Measurements from ENCODE around the gene RPL18.
A peak's percentile ranks its signal among the peaks of the same experiment; 100 is the strongest.
"Not testable (repeated sequence)": the region's sequence is repeated elsewhere in the genome, so short reads cannot be mapped to it uniquely, and the experiment has no call there.

RPL18 gene

DNA sequence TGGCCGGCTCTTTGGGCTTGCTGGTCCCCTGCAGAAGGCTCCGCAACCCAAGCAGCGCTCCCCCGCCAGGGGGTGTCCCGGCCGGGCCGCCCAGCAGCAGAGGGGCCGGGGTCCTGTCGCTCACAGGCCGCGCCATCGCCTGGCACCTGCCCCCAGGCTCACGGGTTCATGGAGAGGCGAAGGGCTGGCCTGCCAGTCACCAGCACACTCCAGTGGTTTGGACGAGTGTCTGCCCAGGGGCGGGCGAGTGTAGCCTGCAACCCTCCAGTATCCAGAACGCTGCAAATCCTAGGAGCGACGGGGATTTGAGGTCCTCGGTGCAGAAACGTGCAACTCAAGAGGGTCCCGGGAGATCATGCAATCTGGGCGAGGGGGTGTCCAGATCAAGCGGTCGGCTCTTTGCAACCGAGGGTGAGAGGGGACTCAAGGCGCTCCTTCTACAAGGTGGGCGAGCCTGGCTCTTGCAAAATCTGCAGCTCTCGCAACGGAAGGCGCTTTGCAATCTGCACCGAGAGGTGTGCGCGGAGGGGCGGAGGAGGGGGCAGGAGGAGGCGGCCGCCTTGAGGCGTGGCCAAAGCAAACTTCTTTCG lies 18.0 kb upstream of the RPL18 start, which contains the start of gene DBP:
Gene DBP, minus strand, starts transcription at position 521 of the 590 bp plus-strand sequence. Its CDS starts 385 bp downstream, at position 136.
- no peak for ATAC-seq
- Mint-ChIP-seq H3K4me1 (peaks cover 57% of the 10 kb centered on the region), H3K27ac (peak within 1 kb of the TSS; percentile 96), H3K9me3 (no peaks in the 10 kb centered on the region), H3K4me3 (peak within 1 kb of the TSS; percentile 86), H3K36me3 (ENCODE audit: low read depth) (peaks cover 2% of the 10 kb centered on the region), H3K27me3 (peaks cover 2% of the 10 kb centered on the region)
- DNase-seq, result no peak

DNA sequence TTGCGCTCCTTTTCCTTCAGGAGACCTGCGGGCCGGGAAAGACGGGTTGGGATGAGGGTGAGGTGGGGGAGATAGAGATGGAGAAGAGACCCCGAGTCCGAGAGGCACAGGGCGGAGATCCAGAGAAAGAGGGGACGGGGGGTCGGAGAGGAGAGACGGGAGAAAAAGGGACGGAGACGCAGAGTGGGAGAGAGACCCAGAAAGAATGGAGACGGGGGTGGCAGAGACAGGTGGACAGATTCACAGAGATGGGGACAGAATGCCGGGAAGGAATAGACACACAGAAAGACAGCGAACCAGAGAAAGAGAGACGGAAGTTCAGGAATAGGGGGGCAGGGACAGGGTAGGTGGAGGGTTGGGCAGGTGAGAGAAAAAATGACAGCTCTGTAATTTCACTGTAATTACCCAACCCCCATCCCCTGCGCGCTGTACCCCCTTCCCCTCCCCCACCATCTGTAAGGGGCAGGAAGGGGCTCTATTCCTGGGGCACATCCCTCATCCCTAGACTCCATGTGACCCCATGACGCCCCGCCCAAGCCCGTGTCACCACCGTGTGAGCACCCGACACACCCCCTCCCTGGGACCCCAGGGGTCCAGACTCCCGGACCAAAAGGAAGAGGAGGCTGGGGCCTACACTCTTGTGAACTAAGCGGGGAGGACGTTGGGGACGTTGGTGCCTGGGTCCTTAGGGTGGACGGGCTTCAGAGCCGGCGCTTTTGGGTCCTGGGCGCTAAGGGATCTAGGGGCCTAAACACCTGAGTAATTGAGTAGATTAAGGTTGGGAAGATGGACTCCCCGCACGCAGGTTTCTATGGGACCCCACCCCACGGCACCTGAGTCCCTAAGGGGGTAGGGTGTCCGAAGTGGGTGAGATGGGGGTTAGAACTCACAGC lies 17.2 kb upstream of the RPL18 start:
- H3K4me1 Mint-ChIP-seq, result peaks cover 62% of the 10 kb centered on the region

GRCh38 chr19:48635263-48635965 lies 16.4 kb upstream of the RPL18 start:
- H3K36me3 Mint-ChIP-seq (ENCODE audit: low read depth), result peaks cover 2% of the 10 kb centered on the region
- peak overlapping the region; percentile 89 for H3K27ac Mint-ChIP-seq
- DNase-seq (peak; percentile 78), ATAC-seq (no peak)
- H3K9me3 Mint-ChIP-seq, result no peaks in the 10 kb centered on the region
- peak overlapping the region; percentile 86 for H3K4me3 Mint-ChIP-seq
- H3K4me1 Mint-ChIP-seq, result peaks cover 64% of the 10 kb centered on the region
- H3K27me3 Mint-ChIP-seq, result peaks cover 2% of the 10 kb centered on the region

More for the DNA sequence above, 17.2 kb upstream of the RPL18 start:
- DNase-seq, result no peak
- peaks cover 2% of the 10 kb centered on the region for H3K27me3 Mint-ChIP-seq
- peaks cover 2% of the 10 kb centered on the region for H3K36me3 Mint-ChIP-seq (ENCODE audit: low read depth)
- H3K9me3 Mint-ChIP-seq, result no peaks in the 10 kb centered on the region
- H3K4me3 Mint-ChIP-seq, result peak overlapping the region; percentile 86
- peak overlapping the region; percentile 88 for H3K27ac Mint-ChIP-seq
- ATAC-seq, result no peak

DNA sequence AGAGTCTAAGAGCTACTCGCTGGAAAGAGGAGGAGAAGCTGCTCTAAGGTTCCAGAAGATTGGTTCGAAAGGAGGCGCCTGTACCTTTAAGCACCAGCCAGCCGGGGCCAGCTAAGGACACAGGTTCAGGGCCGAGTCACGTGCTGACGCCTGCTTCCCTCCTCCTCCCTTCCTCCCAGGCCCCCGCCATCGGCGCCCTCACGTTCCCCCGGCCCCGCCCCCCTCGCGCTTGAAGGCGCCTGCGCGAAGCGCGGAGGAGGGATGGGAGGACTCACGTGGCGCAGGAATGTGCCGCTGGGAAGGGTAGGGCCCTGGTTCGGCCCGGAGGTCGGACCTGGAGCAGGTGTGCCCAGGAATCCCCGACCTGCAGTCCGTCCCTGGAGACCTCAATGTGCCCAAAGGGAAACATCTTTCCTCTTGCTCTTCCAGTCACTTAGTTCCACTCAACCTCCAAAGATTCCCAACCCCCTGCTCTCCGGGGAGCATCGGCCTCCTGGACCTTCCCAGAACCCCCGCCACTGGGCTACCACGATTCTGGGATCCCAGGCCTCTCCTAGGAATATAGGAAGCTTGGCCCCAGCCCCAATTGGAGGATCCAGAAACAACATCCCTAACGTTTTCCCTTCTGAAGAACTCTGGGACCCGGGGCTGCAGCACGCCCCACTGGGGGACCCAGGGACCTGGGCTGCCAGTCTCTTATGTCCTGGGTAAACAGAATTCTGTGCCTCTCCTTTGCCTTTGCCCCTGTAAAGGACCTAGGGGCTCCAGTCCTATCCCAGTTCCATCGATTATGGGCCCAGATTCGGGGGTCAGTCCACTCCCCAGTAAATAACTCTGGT lies 15.7 kb upstream of the RPL18 start:
- Mint-ChIP-seq H3K27ac (peak overlapping the region; percentile 89), H3K4me3 (peak overlapping the region; percentile 76), H3K27me3 (peaks cover 2% of the 10 kb centered on the region), H3K36me3 (ENCODE audit: low read depth) (peaks cover 2% of the 10 kb centered on the region), H3K4me1 (peaks cover 63% of the 10 kb centered on the region), H3K9me3 (no peaks in the 10 kb centered on the region)
- DNase-seq (peak; percentile 94), ATAC-seq (peak; percentile 45)

DNA sequence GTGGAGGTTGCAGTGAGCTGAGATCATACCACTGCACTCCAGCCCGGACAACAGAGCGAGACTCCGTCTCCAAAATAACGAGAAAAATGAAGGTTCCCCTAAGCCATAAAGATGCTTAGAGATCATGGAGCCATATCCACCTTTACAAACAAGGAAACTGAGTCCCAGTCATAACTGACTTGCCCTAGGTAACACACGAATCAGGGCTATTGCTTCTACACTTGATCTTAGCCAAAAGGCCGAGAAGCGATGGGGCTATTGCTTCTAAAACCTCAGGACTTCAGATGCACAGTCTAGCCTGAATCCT lies 15.0 kb upstream of the RPL18 start:
- H3K36me3 Mint-ChIP-seq (ENCODE audit: low read depth), result peaks cover 2% of the 10 kb centered on the region
- peaks cover 60% of the 10 kb centered on the region for H3K4me1 Mint-ChIP-seq
- H3K27ac Mint-ChIP-seq, result peak overlapping the region; percentile 89

DNA sequence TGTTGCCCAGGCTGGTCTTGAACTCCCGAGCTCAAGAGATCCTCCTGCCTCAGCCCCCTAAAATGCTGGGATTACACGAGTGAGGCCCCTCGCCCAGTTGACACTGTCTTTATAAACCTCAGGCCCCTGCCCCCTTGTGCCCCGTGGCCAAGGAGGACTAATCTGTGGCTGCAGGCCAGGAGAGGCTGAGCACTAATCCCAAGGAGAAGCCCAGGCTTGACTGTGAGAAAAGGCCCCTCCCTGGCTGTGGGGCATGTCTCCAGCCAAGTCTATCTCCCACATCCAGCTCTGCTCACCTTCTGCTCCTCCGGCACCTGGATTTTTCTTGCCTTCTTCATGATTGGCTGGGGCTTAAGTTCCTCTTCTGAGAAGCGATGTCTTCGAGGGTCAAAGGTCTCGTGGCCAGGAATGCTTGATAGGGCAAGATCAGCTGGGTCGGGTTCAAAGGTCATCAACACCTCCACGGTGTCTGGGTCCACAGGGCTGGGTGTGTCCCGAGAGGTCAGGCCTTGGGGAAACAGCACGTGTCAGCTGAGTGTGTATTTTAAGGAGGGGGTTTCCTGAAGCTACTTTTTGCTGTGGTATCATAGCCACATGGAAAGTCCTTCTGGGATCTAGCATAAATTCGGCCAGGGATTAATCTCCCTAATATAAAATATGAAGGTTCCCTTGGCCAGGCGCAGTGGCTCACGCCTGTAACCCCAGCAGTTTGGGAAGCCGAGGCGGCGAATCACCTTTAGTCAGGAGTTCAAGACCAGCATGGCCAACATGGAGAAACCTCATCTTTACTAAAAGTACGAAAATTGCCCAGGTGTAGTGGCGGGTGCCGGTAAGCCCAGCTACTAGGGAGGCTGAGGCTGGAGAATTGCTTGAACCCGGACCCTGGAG lies 14.4 kb upstream of the RPL18 start:
- Mint-ChIP-seq H3K27me3 (peaks cover 2% of the 10 kb centered on the region), H3K9me3 (no peaks in the 10 kb centered on the region), H3K27ac (peak overlapping the region; percentile 47), H3K4me3 (no peak overlapping the region), H3K4me1 (peaks cover 54% of the 10 kb centered on the region), H3K36me3 (ENCODE audit: low read depth) (peaks cover 5% of the 10 kb centered on the region)
- ATAC-seq (no peak), DNase-seq (no peak)

More for the DNA sequence above, 15.0 kb upstream of the RPL18 start:
- no peak for DNase-seq
- peak overlapping the region; percentile 76 for H3K4me3 Mint-ChIP-seq
- H3K9me3 Mint-ChIP-seq, result no peaks in the 10 kb centered on the region
- H3K27me3 Mint-ChIP-seq, result peaks cover 2% of the 10 kb centered on the region
- ATAC-seq, result no peak

DNA sequence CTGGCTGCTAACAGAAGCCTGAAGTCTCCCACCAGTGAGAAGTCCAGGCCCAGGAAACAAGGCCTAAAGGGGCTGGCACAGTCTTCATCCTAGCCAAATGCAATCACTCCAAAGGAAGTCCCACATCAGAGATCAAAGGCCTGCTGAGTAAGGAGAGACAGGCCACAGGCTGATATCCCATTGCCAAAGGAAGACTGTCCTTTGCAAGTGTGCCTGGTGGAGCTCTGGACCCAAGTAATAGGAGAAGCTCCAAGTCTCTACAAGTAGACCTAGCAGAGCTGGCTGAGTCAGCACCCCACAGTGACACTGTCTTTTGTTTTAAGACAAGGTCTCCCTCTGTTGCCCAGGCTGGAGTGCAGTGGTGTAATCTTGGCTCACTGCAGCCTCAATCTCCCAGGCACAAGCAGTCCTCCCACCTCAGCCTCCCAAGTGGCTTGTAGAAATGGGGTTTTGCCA lies 13.7 kb upstream of the RPL18 start:
- peaks cover 2% of the 10 kb centered on the region for H3K27me3 Mint-ChIP-seq
- peak overlapping the region; percentile 52 for H3K27ac Mint-ChIP-seq
- H3K4me1 Mint-ChIP-seq, result peaks cover 47% of the 10 kb centered on the region
- H3K4me3 Mint-ChIP-seq, result no peak overlapping the region
- ATAC-seq (no peak), DNase-seq (no peak)
- peaks cover 5% of the 10 kb centered on the region for H3K36me3 Mint-ChIP-seq (ENCODE audit: low read depth)
- no peaks in the 10 kb centered on the region for H3K9me3 Mint-ChIP-seq

- not testable (repeated sequence) for DNase-seq; H3K27me3 Mint-ChIP-seq; H3K4me3 Mint-ChIP-seq; H3K36me3 Mint-ChIP-seq (ENCODE audit: low read depth); H3K9me3 Mint-ChIP-seq; ATAC-seq
- Mint-ChIP-seq H3K27ac (peak overlapping the region; percentile 52), H3K4me1 (peaks cover 44% of the 10 kb centered on the region)
Measured at GRCh38 chr19:48632286-48632685, 13.3 kb upstream of the RPL18 start.

DNA sequence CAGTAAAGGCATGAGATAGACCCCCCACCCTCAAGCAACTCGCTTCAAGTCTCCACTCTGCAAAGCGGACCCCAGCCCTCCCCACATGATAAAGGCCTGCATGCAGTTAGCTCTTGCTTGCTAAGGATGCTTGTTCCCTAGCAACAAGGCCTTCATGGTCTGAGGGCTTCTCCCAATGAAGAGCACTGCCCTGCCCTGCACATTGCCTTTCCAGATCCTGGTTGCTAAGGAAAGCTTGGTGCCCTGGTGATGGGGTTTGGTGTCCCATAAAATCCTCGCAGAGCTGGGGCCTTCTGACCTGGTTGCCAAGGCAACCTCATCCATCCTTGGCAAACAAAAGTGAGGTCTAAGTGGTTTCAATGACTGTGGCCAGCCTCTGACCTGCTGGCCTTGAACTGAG lies 12.2 kb upstream of the RPL18 start:
- H3K27me3 Mint-ChIP-seq, result peaks cover 2% of the 10 kb centered on the region
- no peak overlapping the region for H3K27ac Mint-ChIP-seq
- peaks cover 51% of the 10 kb centered on the region for H3K4me1 Mint-ChIP-seq
- DNase-seq, result no peak
- ATAC-seq, result no peak
- no peaks in the 10 kb centered on the region for H3K9me3 Mint-ChIP-seq
- no peak overlapping the region for H3K4me3 Mint-ChIP-seq
- H3K36me3 Mint-ChIP-seq (ENCODE audit: low read depth), result peaks cover 8% of the 10 kb centered on the region

DNA sequence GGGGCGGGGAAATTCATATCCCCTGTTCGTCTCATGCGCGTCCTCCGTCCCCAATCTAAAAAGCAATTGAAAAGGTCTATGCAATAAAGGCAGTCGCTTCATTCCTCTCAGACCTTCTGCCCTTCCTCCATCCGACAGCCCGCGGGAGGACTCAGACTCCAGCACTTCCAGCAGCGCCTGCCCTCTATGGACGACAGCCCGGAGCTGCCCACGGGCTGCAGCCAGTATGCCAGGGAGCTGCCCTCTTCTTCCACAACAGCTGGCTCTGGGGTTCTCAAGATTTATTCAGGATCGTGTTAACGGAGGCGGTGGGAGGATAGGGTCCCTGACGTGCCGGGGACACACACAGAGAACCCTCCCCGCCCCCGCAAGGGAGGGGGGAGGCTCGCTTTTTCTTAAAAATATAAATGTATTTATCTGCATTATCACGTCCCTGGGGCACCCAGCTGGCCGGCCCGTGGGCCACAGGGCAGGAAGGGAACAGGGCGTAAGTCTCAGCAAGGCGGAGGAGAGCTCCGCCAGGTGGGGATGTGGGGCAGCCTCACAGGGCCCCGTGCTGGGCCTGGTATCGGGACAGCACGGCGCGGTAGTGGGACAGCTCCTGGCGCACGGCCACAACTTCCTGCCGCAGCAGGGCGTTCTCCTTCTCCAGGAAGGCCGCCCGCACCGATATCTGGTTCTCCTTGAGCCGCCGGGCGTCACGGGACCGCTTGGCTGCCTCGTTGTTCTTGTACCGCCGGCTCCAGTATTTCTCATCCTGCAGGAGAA lies 11.5 kb upstream of the RPL18 start:
- DNase-seq (no peak), ATAC-seq (no peak)
- Mint-ChIP-seq H3K27me3 (no peaks in the 10 kb centered on the region), H3K4me1 (peaks cover 47% of the 10 kb centered on the region), H3K9me3 (no peaks in the 10 kb centered on the region), H3K27ac (no peak overlapping the region), H3K4me3 (no peak overlapping the region), H3K36me3 (ENCODE audit: low read depth) (peaks cover 8% of the 10 kb centered on the region)

DNA sequence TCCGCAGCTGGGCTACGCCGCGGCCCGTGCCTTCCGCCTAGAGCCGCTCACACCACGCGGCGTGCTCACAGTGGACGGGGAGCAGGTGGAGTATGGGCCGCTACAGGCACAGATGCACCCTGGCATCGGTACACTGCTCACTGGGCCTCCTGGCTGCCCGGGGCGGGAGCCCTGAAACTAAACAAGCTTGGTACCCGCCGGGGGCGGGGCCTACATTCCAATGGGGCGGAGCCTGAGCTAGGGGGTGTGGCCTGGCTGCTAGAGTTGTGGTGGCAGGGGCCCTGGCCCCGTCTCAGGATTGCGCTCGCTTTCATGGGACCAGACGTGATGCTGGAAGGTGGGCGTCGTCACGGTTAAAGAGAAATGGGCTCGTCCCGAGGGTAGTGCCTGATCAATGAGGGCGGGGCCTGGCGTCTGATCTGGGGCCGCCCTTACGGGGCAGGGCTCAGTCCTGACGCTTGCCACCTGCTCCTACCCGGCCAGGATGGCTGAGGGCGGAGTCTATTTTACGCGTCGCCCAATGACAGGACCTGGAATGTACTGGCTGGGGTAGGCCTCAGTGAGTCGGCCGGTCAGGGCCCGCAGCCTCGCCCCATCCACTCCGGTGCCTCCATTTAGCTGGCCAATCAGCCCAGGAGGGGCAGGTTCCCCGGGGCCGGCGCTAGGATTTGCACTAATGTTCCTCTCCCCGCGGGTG lies 10.8 kb upstream of the RPL18 start:
- peaks cover 13% of the 10 kb centered on the region for H3K36me3 Mint-ChIP-seq (ENCODE audit: low read depth)
- no peaks in the 10 kb centered on the region for H3K9me3 Mint-ChIP-seq
- no peak for ATAC-seq
- H3K4me1 Mint-ChIP-seq, result peaks cover 47% of the 10 kb centered on the region
- no peak overlapping the region for H3K4me3 Mint-ChIP-seq
- DNase-seq, result peak; percentile 47
- no peak overlapping the region for H3K27ac Mint-ChIP-seq
- H3K27me3 Mint-ChIP-seq, result no peaks in the 10 kb centered on the region

- ATAC-seq (no peak), DNase-seq (no peak)
- Mint-ChIP-seq H3K4me1 (peaks cover 47% of the 10 kb centered on the region), H3K9me3 (no peaks in the 10 kb centered on the region), H3K27ac (no peak overlapping the region), H3K36me3 (ENCODE audit: low read depth) (peaks cover 13% of the 10 kb centered on the region), H3K4me3 (no peak overlapping the region), H3K27me3 (no peaks in the 10 kb centered on the region)
Measured at GRCh38 chr19:48629297-48629598, 10.3 kb upstream of the RPL18 start.
